CD4-positive, alpha-beta T cell (primary cell): ENCODE results near the gene MECP2. TPM values are rescaled to one million over a fixed set of nuclear protein-coding genes. Genes with fewer than 3 reads are reported as not detected.

Experiments used
- ATAC-seq: fragments of 200-7000 bp; cut with Tn5 transposase; one replicate; pipeline ENCODE4 v1.10.0; 2022; ENCODE audit warnings: mild to moderate bottlenecking; ENCODE audit not compliant: poor library complexity
- CTCF ChIA-PET: fragments of 350-600 bp; sonication (Branson Sonifier 250); formaldehyde crosslinking; loops from one replicate; lab custom pipeline; 2021; ENCODE audit warnings: antibody characterized with exemption, inconsistent platforms; lab: Charles Lee
- POLR2A ChIA-PET: fragments of 350-600 bp; sonication (Branson Sonifier 250); formaldehyde crosslinking; loops from one replicate; lab custom pipeline; 2021; ENCODE audit warnings: antibody characterized with exemption, inconsistent platforms; lab: Charles Lee
- DNase-seq, 14 experiments: peaks; one replicate each; pipeline ENCODE4 v3.0.0-alpha.2; 2013 to 2020; ENCODE audit warnings: mixed read lengths in 2 of 14
- H3K27ac ChIP-seq, 2 donors: one replicate each; pipeline versions ENCODE4 v1.5.1 to v1.7.0; 2013; ENCODE audit warnings: low read length in 2 of 2, low read depth in 1 of 2, mild to moderate bottlenecking in 1 of 2
- H3K27me3 ChIP-seq, 2 experiments: 1 replicate in 1 of 2; 2 replicates in 1 of 2; pipeline versions ENCODE4 v1.6.1 to v1.7.0; 2013; ENCODE audit warnings: low read length in 2 of 2, control low read depth in 1 of 2, mild to moderate bottlenecking in 1 of 2, moderate library complexity in 1 of 2; ENCODE audit not compliant: insufficient read depth in 2 of 2, control insufficient read depth in 1 of 2
- H3K36me3 ChIP-seq: one replicate; pipeline ENCODE4 v1.6.1; 2013; ENCODE audit warnings: low read length, control low read depth; ENCODE audit not compliant: insufficient read depth
- H3K4me1 ChIP-seq: one replicate; pipeline ENCODE4 v1.6.1; 2013; ENCODE audit warnings: low read length, control low read depth; ENCODE audit not compliant: insufficient read depth
- H3K4me3 ChIP-seq: one replicate; pipeline ENCODE4 v1.5.1; 2013; ENCODE audit warnings: mild to moderate bottlenecking, low read length, moderate library complexity
- H3K9me3 ChIP-seq, 2 experiments: 1 replicate in 1 of 2; 2 replicates in 1 of 2; pipeline versions ENCODE4 v1.6.1 to v1.7.0; 2013; ENCODE audit warnings: low read length in 2 of 2, mild to moderate bottlenecking in 2 of 2, control low read depth in 1 of 2, moderate library complexity in 1 of 2; ENCODE audit not compliant: control insufficient read depth in 1 of 2, insufficient read depth in 1 of 2
- H3K27ac Mint-ChIP-seq: one replicate; pipeline ENCODE4 v1.8.0; 2020; ENCODE audit warnings: mixed read lengths
- H3K27me3 Mint-ChIP-seq: one replicate; pipeline ENCODE4 v1.8.0; 2021; ENCODE audit warnings: mixed read lengths
- H3K36me3 Mint-ChIP-seq: one replicate; pipeline ENCODE4 v1.8.0; 2021; ENCODE audit warnings: low read depth, mixed read lengths
- H3K4me1 Mint-ChIP-seq: one replicate; pipeline ENCODE4 v1.8.0; 2021; ENCODE audit warnings: low read depth, mixed read lengths
- H3K4me3 Mint-ChIP-seq: one replicate; pipeline ENCODE4 v1.8.0; 2020; ENCODE audit warnings: mild to moderate bottlenecking, mixed read lengths
- H3K9me3 Mint-ChIP-seq: one replicate; pipeline ENCODE4 v1.8.0; 2020; ENCODE audit warnings: mixed read lengths
- CTCF ChIP-seq: fragments of 200-600 bp; IDR thresholded peaks from one replicate; pipeline ENCODE4 v1.8.0; 2022; ENCODE audit warnings: antibody characterized with exemption, mild to moderate bottlenecking
- intact Hi-C, 2 experiments: fragments of 100-400 bp; cut with DNase I in 1 of 2; cut with micrococcal nuclease in 1 of 2; formaldehyde crosslinking; loops; one replicate each; pipeline versions ENCODE4 v1.15.1 to v1.9.0; 2023 to 2025; cut with DNase I, micrococcal nuclease
- total RNA-seq, 174 experiments: library from RNA in 2 of 174; stranded (reverse) in 2 of 174; gene quantifications; one replicate each; pipeline ENCODE4 v1.2.3 and lab custom pipeline; 2021 to 2026

Gene MECP2
- total RNA-seq, 2 experiments from 2014 or later: 120 to 133 TPM

DNA sequence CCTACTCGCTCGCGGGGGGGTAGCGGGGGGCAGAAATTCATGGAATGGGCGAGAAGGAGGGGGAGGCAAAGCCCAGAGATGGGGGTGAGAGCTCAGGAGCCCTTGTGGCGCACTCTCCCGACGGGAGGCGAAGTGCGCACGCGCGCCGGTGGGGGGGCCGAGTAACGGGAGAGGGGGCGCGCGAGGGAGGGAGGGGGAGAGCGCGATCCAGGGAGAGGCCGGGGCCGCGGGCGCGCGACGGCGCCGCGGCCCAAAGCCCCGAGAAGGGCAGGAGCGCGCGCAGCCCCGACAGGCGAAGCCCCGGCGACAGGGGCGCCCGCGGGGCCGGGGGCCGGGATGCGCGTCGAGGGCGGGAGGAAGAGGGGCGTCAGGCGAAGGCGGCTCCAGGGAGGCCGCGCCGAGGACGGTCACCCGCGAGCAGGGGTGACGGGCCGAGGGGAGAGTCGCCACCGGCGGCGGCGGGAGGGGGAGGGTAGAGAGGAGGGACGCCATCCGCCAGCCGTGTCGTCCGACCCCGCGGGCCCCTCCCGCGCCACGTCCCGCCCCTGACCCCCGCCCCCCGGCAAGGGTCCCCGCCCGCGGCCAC lies 421 bp downstream of the MECP2 start:
- no peak for TF ChIP-seq CTCF
- Histone ChIP-seq H3K27ac (peak overlapping the region; percentile 80 to 86), H3K4me3 (peak overlapping the region; percentile 90), H3K4me1 (peaks cover 39% of the 10 kb centered on the region), H3K9me3 (no peaks in the 10 kb centered on the region), H3K36me3 (no peaks in the 10 kb centered on the region), H3K27me3 (no peaks in the 10 kb centered on the region)
- ChIA-PET CTCF (no interaction called here), POLR2A (interaction anchor here (0.6 to 2.1 kb wide), 12 partner anchors 11 to 419 kb away, joined by 3 to 10 read pairs (median 3); partner anchors contain the start of gene HCFC1)
- ATAC-seq: peak; percentile 39
- Mint-ChIP-seq H3K36me3 (peaks cover 22% of the 10 kb centered on the region), H3K27ac (peak overlapping the region; percentile 97), H3K4me3 (peak overlapping the region; percentile 97), H3K9me3 (no peaks in the 10 kb centered on the region), H3K27me3 (no peaks in the 10 kb centered on the region), H3K4me1 (peaks cover 47% of the 10 kb centered on the region)
- intact Hi-C loops: loop anchor here (1.0 to 5.0 kb wide), 4 partner anchors 39 to 275 kb away; partner anchors contain the start of genes FLNA (in 1 of the 2) and IRAK1 (in 1 of the 2)
- DNase-seq: peak; percentile 51 to 85 (median 69)

GRCh38 chrX:154096140-154097002 lies 1.1 kb downstream of the MECP2 start:
- Histone ChIP-seq H3K9me3 (no peaks in the 10 kb centered on the region), H3K27ac (peak overlapping the region; percentile 80 to 86), H3K4me3 (peak overlapping the region; percentile 90), H3K27me3 (no peaks in the 10 kb centered on the region), H3K4me1 (peaks cover 46% of the 10 kb centered on the region), H3K36me3 (peaks cover 4% of the 10 kb centered on the region)
- CTCF ChIA-PET: no interaction called here
- Mint-ChIP-seq H3K9me3 (no peaks in the 10 kb centered on the region), H3K4me3 (peak overlapping the region; percentile 97), H3K27me3 (no peaks in the 10 kb centered on the region), H3K36me3 (peaks cover 27% of the 10 kb centered on the region), H3K27ac (peak overlapping the region; percentile 97), H3K4me1 (peaks cover 53% of the 10 kb centered on the region)
- TF ChIP-seq CTCF: no peak
- DNase-seq (peak in 4 of 14 experiments; percentile 16 to 51 (median 38)), ATAC-seq (no peak)
- intact Hi-C loops: loop anchor here (1.0 to 5.0 kb wide), 4 partner anchors 40 to 276 kb away; partner anchors contain the start of genes FLNA (in 1 of the 2) and IRAK1 (in 1 of the 2)
- POLR2A ChIA-PET: interaction anchor here (0.6 to 2.2 kb wide), 10 partner anchors 28 to 420 kb away, joined by 3 to 10 read pairs (median 3); partner anchors contain the start of gene HCFC1

- TF ChIP-seq CTCF: no peak
- Mint-ChIP-seq H3K36me3 (peaks cover 37% of the 10 kb centered on the region), H3K9me3 (no peaks in the 10 kb centered on the region), H3K4me3 (peak overlapping the region; percentile 97), H3K27ac (peak overlapping the region; percentile 97), H3K27me3 (no peaks in the 10 kb centered on the region), H3K4me1 (peaks cover 63% of the 10 kb centered on the region)
- ChIA-PET CTCF (interaction anchor here (1.6 kb wide), 1 partner anchor 81 kb away, joined by 6 read pairs; no protein-coding TSS in a partner anchor), POLR2A (interaction anchor here (0.9 to 2.2 kb wide), 3 partner anchors 24 to 124 kb away, joined by 4 to 10 read pairs (median 5); partner anchors contain the start of gene HCFC1)
- no peak for ATAC-seq
- peaks cover 53% of the 10 kb centered on the region for H3K4me1 ChIP-seq
- peak overlapping the region in 1 of 2 donors; percentile 9 for H3K27ac ChIP-seq
- no peaks in the 10 kb centered on the region for H3K27me3 ChIP-seq
- peak overlapping the region; percentile 90 for H3K4me3 ChIP-seq
- intact Hi-C loops: loop anchor here in 1 of 2 experiments (5.0 kb wide), 3 partner anchors 78 to 277 kb away; partner anchors contain the start of genes FLNA and IRAK1
- H3K9me3 ChIP-seq: no peaks in the 10 kb centered on the region
- H3K36me3 ChIP-seq: peaks cover 13% of the 10 kb centered on the region
- no peak for DNase-seq
These were observed 2.7 kb downstream of the MECP2 start for GRCh38 chrX:154094833-154095232.
